Measurements from ENCODE around the gene GKAP1.
"Not testable (repeated sequence)": the region's sequence is repeated elsewhere in the genome, so short reads cannot be mapped to it uniquely, and the experiment has no call there.

GKAP1 gene

GRCh38 chr9:83817356-83818278, at the start of gene GKAP1:
TSS of gene GKAP1 (minus strand) at chr9:83817769. CDS start at chr9:83806517, 11,252 bp downstream.
- peak; percentile 64 for DNase-seq (ENCODE audit: low spot score)

DNA sequence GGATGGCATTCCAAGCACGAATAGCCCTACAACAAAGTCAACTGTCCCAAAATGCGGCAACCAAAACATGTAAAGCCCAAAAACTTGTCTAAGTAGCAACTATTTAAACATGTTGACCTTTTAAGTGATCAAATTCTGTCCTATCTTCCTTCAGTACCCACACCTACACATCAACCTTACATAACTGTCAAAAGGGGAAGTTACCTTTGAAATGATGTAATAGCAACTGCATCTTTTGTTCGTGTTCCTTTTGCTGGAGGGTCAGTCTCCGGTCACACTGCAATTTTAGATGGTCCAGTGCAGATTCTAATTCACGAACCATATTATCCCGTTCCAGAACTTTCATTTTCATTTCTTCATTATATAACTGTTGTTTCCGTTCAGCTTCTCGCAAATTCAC, 32.3 kb upstream of the GKAP1 start:
- not testable (repeated sequence) for DNase-seq (ENCODE audit: low spot score)

DNA sequence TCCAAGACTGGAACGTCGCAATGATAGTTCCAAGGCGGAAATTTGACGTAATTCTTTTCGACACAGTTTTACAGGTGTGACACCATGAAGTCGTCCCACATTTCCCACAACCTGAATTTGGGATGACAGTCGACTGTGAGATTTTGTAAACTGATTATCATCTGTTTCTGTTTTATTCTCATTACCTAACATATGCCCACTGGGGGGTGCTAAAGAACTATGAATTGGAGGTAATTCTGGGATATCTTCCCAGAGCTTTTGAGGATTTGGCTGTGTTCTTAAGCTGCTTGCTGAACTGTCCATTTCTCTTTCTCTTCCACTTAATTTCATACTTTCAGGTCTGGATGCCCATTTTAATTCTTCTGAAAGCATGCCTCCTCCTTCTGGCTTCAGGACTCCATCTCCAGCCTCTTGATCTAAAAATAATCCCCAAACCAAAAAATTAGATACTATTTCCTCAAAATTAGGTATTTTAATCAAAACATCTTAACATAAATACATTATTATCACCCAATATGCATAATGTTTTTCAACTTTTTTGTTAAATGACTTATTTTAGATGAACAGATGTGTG, 19.6 kb upstream of the GKAP1 start:
- DNase-seq (ENCODE audit: low spot score) = not testable (repeated sequence)

DNA sequence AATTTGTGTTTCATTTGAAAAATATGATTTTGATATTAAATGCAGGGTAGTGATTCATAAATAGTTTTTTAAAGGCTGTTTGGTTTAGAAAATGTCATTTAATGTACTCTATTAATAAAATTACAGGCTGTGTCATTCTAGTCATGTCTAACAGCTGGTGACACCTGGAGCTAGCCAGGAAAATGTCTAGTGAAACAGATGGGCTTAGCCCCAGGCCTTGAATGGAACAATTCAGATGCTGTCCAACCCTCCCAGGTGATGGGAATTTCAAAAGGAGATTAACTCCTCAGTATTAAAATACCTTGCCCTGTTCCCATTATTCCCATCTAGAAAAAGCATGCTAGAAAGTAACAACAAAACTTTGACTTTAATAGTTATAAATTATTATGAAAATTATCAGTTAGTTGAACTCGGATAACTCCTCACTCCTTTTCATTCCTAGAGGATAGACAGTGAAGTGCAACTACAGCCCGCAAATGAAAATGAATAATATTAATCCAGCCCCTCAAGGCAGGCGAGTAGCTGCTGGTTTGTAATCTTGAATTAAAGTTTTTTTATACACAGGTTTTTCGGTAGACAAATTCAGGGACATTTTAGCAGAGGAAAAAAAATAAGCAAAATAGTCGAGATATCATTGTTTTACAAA, 13.0 kb upstream of the GKAP1 start:
- DNase-seq (ENCODE audit: low spot score) = not testable (repeated sequence)

- not testable (repeated sequence) for DNase-seq (ENCODE audit: low spot score)
Observed at GRCh38 chr9:83824986-83825623, 7.5 kb upstream of the GKAP1 start.

DNA sequence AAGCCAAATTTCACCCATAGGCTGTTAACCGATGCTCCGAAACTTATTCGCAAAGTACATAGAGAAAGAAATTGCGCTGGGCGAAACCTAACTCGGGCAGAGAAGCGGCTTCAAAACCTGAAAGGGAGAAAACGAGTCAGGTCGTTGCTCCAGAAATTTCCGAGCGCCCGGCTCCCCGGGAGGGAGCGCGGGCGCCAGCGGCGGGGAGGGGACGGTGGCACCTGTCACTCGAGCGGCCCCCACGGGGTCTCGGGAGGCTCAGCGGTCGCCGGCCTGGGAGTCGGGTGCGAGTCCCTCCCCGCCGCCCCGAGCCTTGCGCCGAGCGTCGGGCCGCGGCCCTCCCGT, 586 bp downstream of the GKAP1 start:
- not testable (repeated sequence) for DNase-seq (ENCODE audit: low spot score)

- not testable (repeated sequence) for DNase-seq (ENCODE audit: low spot score)
Observed at GRCh38 chr9:83815120-83815519, 2.4 kb downstream of the GKAP1 start.

DNA sequence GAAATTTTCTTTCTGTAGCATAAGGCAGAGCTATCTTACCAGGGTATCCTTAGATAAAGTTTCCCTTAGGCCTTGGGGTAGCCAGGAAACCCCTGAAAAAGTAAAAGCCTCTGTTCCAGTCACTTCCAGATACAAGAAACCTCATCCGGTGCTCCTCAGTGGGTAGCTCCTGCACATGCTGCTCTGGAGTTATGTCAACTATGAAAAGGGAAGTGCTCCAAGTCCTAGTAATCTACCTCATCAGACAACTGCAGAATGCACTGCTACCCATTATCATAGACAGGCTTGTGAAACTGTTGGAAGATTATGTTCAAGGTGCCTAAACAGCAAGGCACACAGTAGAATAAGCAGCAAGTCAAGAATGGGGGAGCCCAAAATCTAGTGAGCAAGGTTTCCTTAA, 8.4 kb downstream of the GKAP1 start:
- DNase-seq (ENCODE audit: low spot score) = not testable (repeated sequence)

DNA sequence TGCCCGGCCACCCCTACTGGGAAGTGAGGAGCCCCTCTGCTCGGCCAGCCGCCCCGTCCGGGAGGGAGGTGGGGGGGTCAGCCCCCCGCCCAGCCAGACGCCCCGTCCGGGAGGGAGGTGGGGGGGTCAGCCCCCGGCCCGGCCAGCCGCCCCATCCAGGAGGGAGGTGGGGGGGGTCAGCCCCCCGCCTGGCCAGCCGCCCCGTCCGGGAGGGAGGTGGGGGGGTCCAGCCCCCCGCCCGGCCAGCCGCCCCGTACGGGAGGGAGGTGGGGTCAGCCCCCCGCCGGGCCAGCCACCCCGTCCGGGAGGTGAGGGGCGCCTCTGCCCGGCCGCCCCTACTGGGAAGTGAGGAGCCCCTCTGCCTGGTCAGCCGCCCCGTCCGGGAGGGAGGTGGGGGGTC, 13.1 kb downstream of the GKAP1 start:
- not testable (repeated sequence) for DNase-seq (ENCODE audit: low spot score)

DNA sequence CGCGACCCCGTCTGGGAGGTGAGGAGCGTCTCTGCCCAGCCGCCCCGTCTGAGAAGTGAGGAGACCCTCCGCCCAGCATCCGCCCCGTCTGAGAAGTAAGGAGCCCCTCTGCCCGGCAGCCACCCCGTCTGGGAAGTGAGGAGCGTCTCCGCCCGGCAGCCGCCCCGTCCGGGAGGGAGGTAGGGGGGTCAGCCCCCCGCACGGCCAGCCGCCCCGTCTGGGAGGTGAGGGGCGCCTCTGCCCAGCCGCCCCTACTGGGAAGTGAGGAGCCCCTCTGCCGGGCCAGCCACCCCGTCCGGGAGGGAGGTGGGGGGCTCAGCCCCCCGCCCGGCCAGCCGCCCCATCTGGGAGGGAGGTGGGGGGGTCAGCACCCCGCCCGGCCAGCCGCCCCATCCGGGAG, 13.6 kb downstream of the GKAP1 start:
- DNase-seq (ENCODE audit: low spot score) = not testable (repeated sequence)

GRCh38 chr9:83800236-83801033, 17.1 kb downstream of the GKAP1 start:
- no peak for DNase-seq (ENCODE audit: low spot score)

- DNase-seq (ENCODE audit: low spot score) = no peak
Observed at GRCh38 chr9:83794051-83794450, 23.5 kb downstream of the GKAP1 start.

GRCh38 chr9:83792746-83793145, 24.8 kb downstream of the GKAP1 start:
- DNase-seq (ENCODE audit: low spot score) = no peak

GRCh38 chr9:83778164-83778563, 39.4 kb downstream of the GKAP1 start:
- DNase-seq (ENCODE audit: low spot score) = no peak

DNA sequence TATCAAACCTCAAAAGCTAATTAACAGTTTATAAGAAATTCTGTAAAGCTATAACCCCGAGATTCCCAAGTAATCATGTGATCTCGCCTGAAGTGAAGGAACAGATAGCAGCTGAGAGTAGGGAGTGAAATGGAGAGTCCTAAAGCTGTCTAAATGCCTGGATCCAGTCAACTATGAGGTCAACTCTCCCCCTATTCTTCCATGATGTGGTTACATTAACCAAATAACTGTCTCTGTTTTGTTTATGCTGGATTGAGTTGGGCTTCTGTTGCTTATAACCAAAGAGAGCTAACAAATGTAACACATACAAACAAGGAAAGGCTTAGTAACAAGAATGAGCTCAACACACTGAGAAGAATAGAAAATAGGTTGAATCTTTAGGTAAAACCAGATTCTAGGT, 41.6 kb downstream of the GKAP1 start:
- DNase-seq (ENCODE audit: low spot score) = no peak

DNA sequence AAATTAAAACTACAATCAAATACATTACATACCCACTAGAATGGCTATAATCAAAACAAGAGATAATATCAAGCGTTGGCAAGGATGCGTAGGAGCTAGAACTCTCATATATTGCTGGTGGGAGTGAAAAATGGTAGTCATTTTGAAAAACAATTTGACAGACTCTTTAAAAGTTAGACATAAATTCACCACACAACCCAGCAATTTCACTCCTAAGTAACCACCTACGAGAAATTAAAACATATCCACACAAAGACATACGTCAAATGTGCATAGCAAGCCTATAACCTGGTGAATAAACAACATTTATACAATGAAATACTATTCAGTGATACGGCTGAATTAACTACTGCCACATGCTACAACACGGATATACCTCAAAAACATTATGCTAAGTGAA, 44.7 kb downstream of the GKAP1 start:
- DNase-seq (ENCODE audit: low spot score) = no peak

GRCh38 chr9:83765376-83765775, 52.2 kb downstream of the GKAP1 start:
- DNase-seq (ENCODE audit: low spot score) = no peak

- DNase-seq (ENCODE audit: low spot score) = no peak
Observed at GRCh38 chr9:83754383-83754977, 63.1 kb downstream of the GKAP1 start.

DNA sequence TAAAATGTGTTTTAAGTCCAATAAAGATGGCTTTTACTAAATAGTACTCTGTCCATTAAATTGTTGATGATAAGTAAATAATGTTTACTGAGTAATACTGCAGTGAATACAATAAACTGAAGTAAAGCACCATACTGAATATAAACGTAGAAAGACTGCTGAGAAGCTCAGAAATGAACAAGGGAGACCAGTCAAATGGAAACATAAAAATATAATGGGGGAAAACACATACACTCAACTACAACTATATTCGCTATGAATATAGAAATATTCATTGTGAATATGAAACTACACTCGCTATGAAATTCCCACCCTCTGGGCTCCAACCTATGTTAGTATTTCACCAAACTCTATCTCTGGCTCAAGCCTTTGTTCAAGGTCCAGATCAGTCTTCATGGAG, 67.9 kb downstream of the GKAP1 start:
- no peak for DNase-seq (ENCODE audit: low spot score)

DNA sequence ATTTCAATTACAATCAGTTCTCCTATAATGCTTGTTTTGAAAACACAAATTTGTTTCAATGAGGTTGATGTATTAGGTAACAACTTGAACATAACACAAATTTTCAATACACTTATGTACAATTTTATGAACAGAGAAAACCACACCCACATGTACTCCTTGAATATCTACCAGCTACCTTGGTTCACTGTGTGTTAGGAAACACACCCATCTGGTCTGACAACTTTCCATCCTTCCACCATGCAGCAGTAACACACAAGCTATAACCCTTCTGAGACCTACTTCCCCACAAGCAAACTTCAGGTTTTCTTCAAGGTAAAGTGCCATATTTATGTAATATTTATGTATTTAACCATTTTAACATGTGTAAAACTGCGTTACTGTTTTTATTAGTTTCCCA, 73.4 kb downstream of the GKAP1 start:
- DNase-seq (ENCODE audit: low spot score) = no peak

- DNase-seq (ENCODE audit: low spot score) = no peak
Observed at GRCh38 chr9:83733739-83734138, 83.8 kb downstream of the GKAP1 start.

Measured in HuH-7 (cell line).